ENCODE measurements around the gene TEX14. TPM values are rescaled to one million over a fixed set of nuclear protein-coding genes. Genes with fewer than 3 reads are reported as not detected.

TEX14 gene
- total RNA-seq, 4 donors from 2014 or later = under 0.01 to 0.21 TPM; not detected in 2

GRCh38 chr17:58621174-58621573 is 70.7 kb downstream of the TEX14 start:
- H3K27ac ChIP-seq = no peak overlapping the region
- no peaks in the 10 kb centered on the region for H3K27me3 ChIP-seq
- no peak overlapping the region for H3K4me3 ChIP-seq
- H3K36me3 ChIP-seq = no peaks in the 10 kb centered on the region
- no peak for DNase-seq (ENCODE audit: low spot score in 2 of 2)
- H3K9me3 ChIP-seq = no peaks in the 10 kb centered on the region
- no peaks in the 10 kb centered on the region for H3K4me1 ChIP-seq
- 53 to 62% methylated on average over 3 of the region's 3 CpGs for WGBS, 2 donors
- TF ChIP-seq CTCF (IDR thresholded peaks at IDR 0.05) (no peak), EP300 (IDR thresholded peaks at IDR 0.05) (no peak), POLR2A (IDR thresholded peaks at IDR 0.05) (no peak)

- no peak for DNase-seq (ENCODE audit: low spot score in 2 of 2)
- Histone ChIP-seq H3K27ac (no peak overlapping the region), H3K4me3 (no peak overlapping the region), H3K4me1 (no peaks in the 10 kb centered on the region), H3K36me3 (no peaks in the 10 kb centered on the region), H3K9me3 (no peaks in the 10 kb centered on the region), H3K27me3 (no peaks in the 10 kb centered on the region)
- TF ChIP-seq POLR2A (IDR thresholded peaks at IDR 0.05) (no peak), EP300 (IDR thresholded peaks at IDR 0.05) (no peak), CTCF (IDR thresholded peaks at IDR 0.05) (no peak)
- 61 to 73% methylated on average over 2 of the region's 2 CpGs for WGBS, 2 donors
Observed at GRCh38 chr17:58618336-58618735, 73.5 kb downstream of the TEX14 start.

GRCh38 chr17:58617563-58617962 is 74.3 kb downstream of the TEX14 start:
- 56 to 61% methylated on average over 3 of the region's 3 CpGs for WGBS, 2 donors
- TF ChIP-seq CTCF (IDR thresholded peaks at IDR 0.05) (no peak), EP300 (IDR thresholded peaks at IDR 0.05) (no peak), POLR2A (IDR thresholded peaks at IDR 0.05) (no peak)
- H3K27me3 ChIP-seq = no peaks in the 10 kb centered on the region
- H3K9me3 ChIP-seq = no peaks in the 10 kb centered on the region
- H3K27ac ChIP-seq = no peak overlapping the region
- no peak for DNase-seq (ENCODE audit: low spot score in 2 of 2)
- H3K4me1 ChIP-seq = no peaks in the 10 kb centered on the region
- H3K4me3 ChIP-seq = no peak overlapping the region
- no peaks in the 10 kb centered on the region for H3K36me3 ChIP-seq

- WGBS, 2 donors = 76 to 85% methylated on average over 5 of the region's 5 CpGs
- Histone ChIP-seq H3K4me3 (no peak overlapping the region), H3K9me3 (no peaks in the 10 kb centered on the region), H3K4me1 (no peaks in the 10 kb centered on the region), H3K27me3 (no peaks in the 10 kb centered on the region), H3K36me3 (no peaks in the 10 kb centered on the region), H3K27ac (no peak overlapping the region)
- no peak for DNase-seq (ENCODE audit: low spot score in 2 of 2)
- no peak for TF ChIP-seq EP300 (IDR thresholded peaks at IDR 0.05)
- TF ChIP-seq POLR2A (IDR thresholded peaks at IDR 0.05) = no peak
Observed at GRCh38 chr17:58615768-58616659, 75.8 kb downstream of the TEX14 start.

GRCh38 chr17:58614859-58615459 is 76.9 kb downstream of the TEX14 start:
- Histone ChIP-seq H3K36me3 (no peaks in the 10 kb centered on the region), H3K9me3 (no peaks in the 10 kb centered on the region), H3K4me3 (no peak overlapping the region), H3K27ac (no peak overlapping the region), H3K4me1 (no peaks in the 10 kb centered on the region), H3K27me3 (no peaks in the 10 kb centered on the region)
- TF ChIP-seq EP300 (IDR thresholded peaks at IDR 0.05) (no peak), POLR2A (IDR thresholded peaks at IDR 0.05) (no peak), CTCF (IDR thresholded peaks at IDR 0.05) (no peak)
- 38 to 49% methylated on average over 7 of the region's 7 CpGs for WGBS, 2 donors
- no peak for DNase-seq (ENCODE audit: low spot score in 2 of 2)
